Common myeloid progenitor, CD34-positive (primary cell): ENCODE measurements around the gene TAF8.
"Not testable (repeated sequence)": the region's sequence is repeated elsewhere in the genome, so short reads cannot be mapped to it uniquely, and the experiment has no call there.

Source experiments
- CTCF ChIA-PET: fragments of 350-600 bp; sonication (Branson Sonifier 250); formaldehyde crosslinking; loops from one replicate; lab custom pipeline; 2021; ENCODE audit warnings: antibody characterized with exemption; lab: Charles Lee
- POLR2A ChIA-PET: fragments of 350-600 bp; sonication (Branson Sonifier 250); formaldehyde crosslinking; loops from one replicate; lab custom pipeline; 2021; ENCODE audit warnings: antibody characterized with exemption; lab: Charles Lee
- DNase-seq, 3 donors: peaks; one replicate each; pipeline versions ENCODE4 v3.0.0 to v3.0.0-alpha.2; 2013
- H3K27ac ChIP-seq, 2 experiments: 1 replicate in 1 of 2; 2 replicates in 1 of 2; pipeline ENCODE4 v1.7.0; 2013; ENCODE audit warnings: inconsistent platforms in 2 of 2, low read length in 2 of 2, mild to moderate bottlenecking in 2 of 2, low read depth in 1 of 2, moderate library complexity in 1 of 2; ENCODE audit not compliant: severe bottlenecking in 2 of 2, insufficient read depth in 1 of 2, poor library complexity in 1 of 2
- H3K27me3 ChIP-seq, 5 experiments: replicated peaks in 2 of 5; 1 replicate in 3 of 5; 2 replicates in 2 of 5; pipeline versions ENCODE4 v1.6.1 to v1.7.0; 2013; ENCODE audit warnings: low read length in 4 of 5, mild to moderate bottlenecking in 2 of 5, moderate library complexity in 2 of 5, inconsistent platforms in 1 of 5; ENCODE audit not compliant: insufficient read depth in 5 of 5, control insufficient read depth in 4 of 5
- H3K36me3 ChIP-seq, 4 experiments: 1 replicate in 2 of 4; 2 replicates in 2 of 4; pipeline versions ENCODE4 v1.6.1 to v1.7.0; 2013; ENCODE audit warnings: low read length in 3 of 4, control low read depth in 1 of 4, mild to moderate bottlenecking in 1 of 4; ENCODE audit not compliant: control insufficient read depth in 4 of 4, insufficient read depth in 4 of 4
- H3K4me1 ChIP-seq, 4 experiments: 1 replicate in 3 of 4; 2 replicates in 1 of 4; pipeline versions ENCODE4 v1.6.1 to v1.7.1; 2013; ENCODE audit warnings: low read length in 3 of 4, mild to moderate bottlenecking in 3 of 4, control low read depth in 1 of 4, inconsistent platforms in 1 of 4, moderate library complexity in 1 of 4; ENCODE audit not compliant: control insufficient read depth in 4 of 4, insufficient read depth in 4 of 4; ENCODE audit errors: control extremely low read depth in 1 of 4
- H3K4me3 ChIP-seq, 7 experiments: 1 replicate in 4 of 7; 2 replicates in 3 of 7; pipeline versions ENCODE4 v1.5.1 to v1.7.0; 2013; ENCODE audit warnings: mild to moderate bottlenecking in 7 of 7, low read length in 6 of 7, moderate library complexity in 6 of 7, inconsistent platforms in 2 of 7, low read depth in 2 of 7, control low read depth in 1 of 7; ENCODE audit not compliant: insufficient read depth in 4 of 7, control insufficient read depth in 1 of 7; ENCODE audit errors: extremely low read depth in 1 of 7
- H3K9me3 ChIP-seq, 5 experiments: 1 replicate in 4 of 5; 2 replicates in 1 of 5; pipeline versions ENCODE4 v1.6.1 to v1.7.1; 2013; ENCODE audit warnings: low read length in 4 of 5, mild to moderate bottlenecking in 2 of 5, inconsistent platforms in 1 of 5, low read depth in 1 of 5, moderate library complexity in 1 of 5; ENCODE audit not compliant: control insufficient read depth in 4 of 5, insufficient read depth in 2 of 5; ENCODE audit errors: control extremely low read depth in 1 of 5
- WGBS: methylation state at CpG from one replicate; pipeline ENCODE4 v1.1.5; 2013; ENCODE audit not compliant: insufficient coverage; 5-methylcytosine and 5-hydroxymethylcytosine counted together

Gene TAF8

GRCh38 chr6:42028234-42029061, 21.9 kb upstream of the TAF8 start:
- peak overlapping the region in 3 of 7 experiments; percentile 19 to 40 (median 29) for H3K4me3 ChIP-seq
- CTCF ChIA-PET: interaction anchor here (0.8 to 10.5 kb wide), 10 partner anchors 10 to 252 kb away, joined by 3 to 97 read pairs (median 4); no protein-coding TSS in a partner anchor
- no peaks in the 10 kb centered on the region for H3K9me3 ChIP-seq
- peaks cover 0 to 8% (median 0%) of the 10 kb centered on the region in 4 experiments for H3K36me3 ChIP-seq
- DNase-seq: peak; percentile 75 to 89 (median 86)
- POLR2A ChIA-PET: no interaction called here
- H3K27me3 ChIP-seq: no peaks in the 10 kb centered on the region
- H3K4me1 ChIP-seq: peaks cover 8 to 73% (median 59%) of the 10 kb centered on the region in 4 experiments
- WGBS: 15% methylated on average over 17 of the region's 17 CpGs
- H3K27ac ChIP-seq: peak overlapping the region in 1 of 2 experiments; percentile 81

GRCh38 chr6:42029062-42029685, 21.1 kb upstream of the TAF8 start:
- POLR2A ChIA-PET: no interaction called here
- DNase-seq: no peak
- peaks cover 5 to 73% (median 57%) of the 10 kb centered on the region in 4 experiments for H3K4me1 ChIP-seq
- CTCF ChIA-PET: interaction anchor here (0.8 to 10.5 kb wide), 7 partner anchors 11 to 253 kb away, joined by 3 to 97 read pairs (median 4); no protein-coding TSS in a partner anchor
- H3K27me3 ChIP-seq: no peaks in the 10 kb centered on the region
- peak overlapping the region in 1 of 7 experiments; percentile 29 for H3K4me3 ChIP-seq
- H3K27ac ChIP-seq: peak overlapping the region in 1 of 2 experiments; percentile 81
- peaks cover 0 to 8% (median 0%) of the 10 kb centered on the region in 4 experiments for H3K36me3 ChIP-seq
- 100% methylated on average over 4 of the region's 6 CpGs for WGBS
- H3K9me3 ChIP-seq: no peaks in the 10 kb centered on the region

- peak overlapping the region in 1 of 2 experiments; percentile 85 for H3K27ac ChIP-seq
- ChIA-PET POLR2A (interaction anchor here (1.1 kb wide), 1 partner anchor 91 kb away, joined by 3 read pairs; no protein-coding TSS in a partner anchor), CTCF (interaction anchor here (1.1 to 10.5 kb wide), 4 partner anchors 9 to 92 kb away, joined by 4 to 97 read pairs (median 10); no protein-coding TSS in a partner anchor)
- peaks cover 0 to 8% (median 0%) of the 10 kb centered on the region in 4 experiments for H3K36me3 ChIP-seq
- no peaks in the 10 kb centered on the region for H3K27me3 ChIP-seq
- no peaks in the 10 kb centered on the region for H3K9me3 ChIP-seq
- WGBS: 89% methylated on average over 3 of the region's 3 CpGs
- no peak overlapping the region for H3K4me3 ChIP-seq
- DNase-seq: no peak
- peaks cover 5 to 73% (median 57%) of the 10 kb centered on the region in 4 experiments for H3K4me1 ChIP-seq
These were observed 20.4 kb upstream of the TAF8 start for GRCh38 chr6:42029881-42030280.

- Histone ChIP-seq H3K36me3 (peaks cover 0 to 8% (median 0%) of the 10 kb centered on the region in 4 experiments), H3K9me3 (no peaks in the 10 kb centered on the region), H3K4me3 (peak overlapping the region in 4 of 7 experiments; percentile 6 to 45 (median 22)), H3K27me3 (no peaks in the 10 kb centered on the region), H3K27ac (peak overlapping the region; percentile 48 to 85), H3K4me1 (peaks cover 5 to 64% (median 51%) of the 10 kb centered on the region in 4 experiments)
- WGBS: 29% methylated on average over 6 of the region's 14 CpGs
- ChIA-PET POLR2A (interaction anchor here (1.1 to 1.4 kb wide), 2 partner anchors 92 to 125 kb away, joined by 3 read pairs; no protein-coding TSS in a partner anchor), CTCF (interaction anchor here (0.8 to 10.5 kb wide), 5 partner anchors 9 to 250 kb away, joined by 3 to 97 read pairs (median 4); no protein-coding TSS in a partner anchor)
- DNase-seq: peak in 2 of 3 donors; percentile 65 to 77
These were observed 19.5 kb upstream of the TAF8 start for GRCh38 chr6:42030585-42031506.

- H3K9me3 ChIP-seq: no peaks in the 10 kb centered on the region
- H3K4me3 ChIP-seq: no peak overlapping the region
- ChIA-PET CTCF (interaction anchor here (2.2 to 10.5 kb wide), 2 partner anchors 12 to 96 kb away, joined by 7 to 97 read pairs; no protein-coding TSS in a partner anchor), POLR2A (no interaction called here)
- no peak for DNase-seq
- no peaks in the 10 kb centered on the region for H3K27me3 ChIP-seq
- peaks cover 5 to 53% (median 48%) of the 10 kb centered on the region in 4 experiments for H3K4me1 ChIP-seq
- H3K27ac ChIP-seq: no peak overlapping the region
- no peaks in the 10 kb centered on the region for H3K36me3 ChIP-seq
- WGBS: 84% methylated on average over 5 of the region's 6 CpGs
These were observed 18.0 kb upstream of the TAF8 start for GRCh38 chr6:42032366-42032765.

GRCh38 chr6:42037669-42038068, 12.7 kb upstream of the TAF8 start:
- POLR2A ChIA-PET, DNase-seq, H3K4me3 ChIP-seq, H3K9me3 ChIP-seq, H3K27ac ChIP-seq, H3K27me3 ChIP-seq, H3K36me3 ChIP-seq: not testable (repeated sequence)
- CTCF ChIA-PET: interaction anchor here (16.8 kb wide), 1 partner anchor 98 kb away, joined by 180 read pairs; the partner anchor contains the start of gene CCND3
- 92% methylated on average over 13 of the region's 15 CpGs for WGBS
- peaks cover 8 to 41% (median 31%) of the 10 kb centered on the region in 4 experiments for H3K4me1 ChIP-seq
